ENCODE data around the gene TSPYL1. TPM values are rescaled to one million over a fixed set of nuclear protein-coding genes. Genes with fewer than 3 reads are reported as not detected.

TSPYL1 gene
- total and polyA plus RNA-seq, 5 donors: 34.9 to 98.2 (median 95.5) TPM

- peak; percentile 86 to 92 for ATAC-seq
- no peaks in the 10 kb centered on the region for H3K27me3 ChIP-seq (ENCODE audit: control insufficient read depth, insufficient read depth)
- no peak overlapping the region for H3K4me3 ChIP-seq (ENCODE audit: low read length)
- intact Hi-C loops (cut with DNase I): no loop called here
- H3K4me1 ChIP-seq (ENCODE audit: control insufficient read depth, insufficient read depth, low read length): peaks cover 5% of the 10 kb centered on the region
- no peak overlapping the region for H3K27ac ChIP-seq (ENCODE audit: low read length)
- WGBS: 63% methylated on average over 2 of the region's 2 CpGs
- H3K9me3 ChIP-seq (ENCODE audit: control insufficient read depth, low read length): no peaks in the 10 kb centered on the region
- peak; percentile 70 to 92 (median 78) for DNase-seq
These were observed 37.2 kb upstream of the TSPYL1 start for GRCh38 chr6:116316772-116317467.

DNA sequence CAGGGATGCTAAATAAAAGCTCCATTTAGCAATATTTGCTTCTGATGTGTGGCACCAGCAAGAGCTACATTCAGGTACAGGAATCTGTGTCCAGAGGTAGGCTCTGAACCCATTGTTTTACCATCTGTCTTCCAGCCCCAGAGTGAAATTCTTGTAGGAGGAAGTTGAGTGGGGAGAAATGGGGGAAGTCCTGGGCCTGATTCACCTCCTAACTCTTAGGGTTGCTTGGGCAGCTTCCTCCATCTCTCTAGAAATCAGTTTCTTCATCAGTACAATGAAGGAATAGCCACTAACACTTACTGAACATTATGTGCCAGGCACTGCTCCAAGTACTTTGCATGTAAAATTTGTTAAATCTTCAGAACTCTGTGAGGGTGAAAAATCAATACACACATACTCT is 35.1 kb upstream of the TSPYL1 start:
- no peaks in the 10 kb centered on the region for H3K9me3 ChIP-seq (ENCODE audit: control insufficient read depth, low read length)
- no peak overlapping the region for H3K27ac ChIP-seq (ENCODE audit: low read length)
- H3K4me3 ChIP-seq (ENCODE audit: low read length): no peak overlapping the region
- intact Hi-C loops (cut with DNase I): no loop called here
- peak; percentile 64 to 74 for ATAC-seq
- H3K4me1 ChIP-seq (ENCODE audit: control insufficient read depth, insufficient read depth, low read length): peaks cover 7% of the 10 kb centered on the region
- no peak for DNase-seq
- no peaks in the 10 kb centered on the region for H3K27me3 ChIP-seq (ENCODE audit: control insufficient read depth, insufficient read depth)

DNA sequence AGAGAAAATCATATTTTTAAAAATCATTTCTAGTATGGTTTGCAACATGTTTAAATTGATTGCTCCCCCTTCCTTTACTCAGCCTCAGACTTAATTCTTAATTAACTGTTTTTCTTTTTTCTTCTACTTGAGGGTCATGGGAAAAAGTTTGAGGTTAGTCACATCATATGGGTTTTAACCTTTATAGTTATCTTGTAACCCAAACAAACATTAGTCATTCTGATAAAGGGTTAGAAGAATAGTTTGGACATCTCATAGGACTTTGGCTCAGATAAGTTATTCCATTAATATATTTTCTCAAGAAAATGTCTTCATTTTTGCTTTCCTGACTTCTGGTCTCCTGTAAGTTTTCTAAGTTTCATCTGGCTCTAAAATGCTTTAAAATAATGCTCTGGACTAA is 34.5 kb upstream of the TSPYL1 start:
- H3K9me3 ChIP-seq (ENCODE audit: control insufficient read depth, low read length): no peaks in the 10 kb centered on the region
- peaks cover 7% of the 10 kb centered on the region for H3K4me1 ChIP-seq (ENCODE audit: control insufficient read depth, insufficient read depth, low read length)
- no peaks in the 10 kb centered on the region for H3K27me3 ChIP-seq (ENCODE audit: control insufficient read depth, insufficient read depth)
- no peak overlapping the region for H3K4me3 ChIP-seq (ENCODE audit: low read length)
- no peak for DNase-seq
- intact Hi-C loops (cut with DNase I): no loop called here
- ATAC-seq: peak in 1 of 2 donors; percentile 77
- no peak overlapping the region for H3K27ac ChIP-seq (ENCODE audit: low read length)

GRCh38 chr6:116313101-116313776 is 33.5 kb upstream of the TSPYL1 start:
- intact Hi-C loops (cut with DNase I): no loop called here
- no peaks in the 10 kb centered on the region for H3K9me3 ChIP-seq (ENCODE audit: control insufficient read depth, low read length)
- WGBS: 75% methylated on average over 2 of the region's 2 CpGs
- H3K4me3 ChIP-seq (ENCODE audit: low read length): no peak overlapping the region
- no peaks in the 10 kb centered on the region for H3K27me3 ChIP-seq (ENCODE audit: control insufficient read depth, insufficient read depth)
- no peak overlapping the region for H3K27ac ChIP-seq (ENCODE audit: low read length)
- ATAC-seq (no peak), DNase-seq (no peak)
- peaks cover 7% of the 10 kb centered on the region for H3K4me1 ChIP-seq (ENCODE audit: control insufficient read depth, insufficient read depth, low read length)

DNA sequence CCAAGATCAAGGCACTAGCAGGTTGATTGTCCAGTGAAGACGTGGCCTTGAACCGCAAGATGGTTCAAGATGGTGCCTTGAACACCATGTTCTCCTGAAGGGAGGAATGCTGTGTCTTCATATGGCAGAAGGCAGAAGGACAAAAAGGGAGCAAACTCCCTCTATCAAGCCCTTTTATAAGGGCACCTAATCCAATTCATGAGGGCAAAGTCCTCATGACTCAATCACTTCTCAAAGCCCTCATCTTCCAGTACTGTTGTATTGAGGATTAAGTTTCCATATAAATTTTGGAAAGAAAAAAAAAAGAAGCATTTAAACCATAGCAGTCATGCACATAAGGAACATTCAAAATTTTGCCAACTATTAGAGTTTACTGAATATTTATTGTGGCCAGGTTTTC is 29.9 kb upstream of the TSPYL1 start:
- Histone ChIP-seq H3K9me3 (ENCODE audit: control insufficient read depth, low read length) (no peaks in the 10 kb centered on the region), H3K27ac (ENCODE audit: low read length) (no peak overlapping the region), H3K27me3 (ENCODE audit: control insufficient read depth, insufficient read depth) (no peaks in the 10 kb centered on the region), H3K4me3 (ENCODE audit: low read length) (no peak overlapping the region), H3K4me1 (ENCODE audit: control insufficient read depth, insufficient read depth, low read length) (peaks cover 2% of the 10 kb centered on the region)
- WGBS: 49% methylated on average over 2 of the region's 2 CpGs
- DNase-seq (no peak), ATAC-seq (no peak)
- intact Hi-C loops (cut with DNase I): no loop called here

DNA sequence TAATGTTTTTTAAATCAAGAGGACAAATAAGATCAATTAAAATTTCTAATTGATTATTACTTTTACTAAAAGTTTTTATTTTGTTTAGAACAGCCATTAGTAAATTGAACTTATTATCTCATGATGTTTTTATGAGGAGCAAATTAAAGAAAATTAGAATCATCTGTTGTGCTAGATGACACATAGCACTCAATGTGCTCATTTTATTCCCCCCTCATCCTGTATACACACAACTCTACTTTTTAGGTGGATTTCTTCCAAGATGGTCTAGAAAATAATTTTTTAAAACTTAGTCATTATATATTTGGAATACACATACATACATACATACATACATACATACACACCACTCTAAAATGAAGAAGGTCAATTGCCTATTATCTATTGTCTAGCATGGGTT is 29.3 kb upstream of the TSPYL1 start:
- no peak for ATAC-seq
- Histone ChIP-seq H3K27me3 (ENCODE audit: control insufficient read depth, insufficient read depth) (no peaks in the 10 kb centered on the region), H3K4me3 (ENCODE audit: low read length) (no peak overlapping the region), H3K9me3 (ENCODE audit: control insufficient read depth, low read length) (no peaks in the 10 kb centered on the region), H3K4me1 (ENCODE audit: control insufficient read depth, insufficient read depth, low read length) (peaks cover 2% of the 10 kb centered on the region), H3K27ac (ENCODE audit: low read length) (no peak overlapping the region)
- no peak for DNase-seq
- intact Hi-C loops (cut with DNase I): no loop called here

DNA sequence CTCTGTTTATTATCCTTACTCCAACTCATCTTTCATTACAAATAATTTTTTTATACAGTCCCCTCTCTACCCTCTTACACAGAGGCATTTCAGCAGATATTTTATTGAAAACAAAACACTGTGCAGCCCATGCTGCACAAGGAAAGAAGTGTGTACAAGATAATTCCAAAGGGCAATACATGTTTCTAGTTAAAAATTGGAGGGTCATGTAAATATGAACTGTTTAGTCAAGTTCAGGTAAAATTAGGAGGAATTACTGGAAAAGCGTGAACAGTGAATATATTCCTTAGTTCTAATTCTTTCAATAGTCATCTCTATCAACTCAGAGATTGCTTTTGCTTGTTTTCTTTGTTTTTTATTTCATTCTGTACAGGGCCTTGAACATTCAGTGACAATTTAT is 27.9 kb upstream of the TSPYL1 start:
- intact Hi-C loops (cut with DNase I): no loop called here
- H3K27ac ChIP-seq (ENCODE audit: low read length): no peak overlapping the region
- DNase-seq: no peak
- no peak overlapping the region for H3K4me3 ChIP-seq (ENCODE audit: low read length)
- H3K9me3 ChIP-seq (ENCODE audit: control insufficient read depth, low read length): no peaks in the 10 kb centered on the region
- 99% methylated on average over 1 of the region's 1 CpG for WGBS
- ATAC-seq: no peak
- H3K4me1 ChIP-seq (ENCODE audit: control insufficient read depth, insufficient read depth, low read length): peaks cover 2% of the 10 kb centered on the region
- H3K27me3 ChIP-seq (ENCODE audit: control insufficient read depth, insufficient read depth): no peaks in the 10 kb centered on the region

DNA sequence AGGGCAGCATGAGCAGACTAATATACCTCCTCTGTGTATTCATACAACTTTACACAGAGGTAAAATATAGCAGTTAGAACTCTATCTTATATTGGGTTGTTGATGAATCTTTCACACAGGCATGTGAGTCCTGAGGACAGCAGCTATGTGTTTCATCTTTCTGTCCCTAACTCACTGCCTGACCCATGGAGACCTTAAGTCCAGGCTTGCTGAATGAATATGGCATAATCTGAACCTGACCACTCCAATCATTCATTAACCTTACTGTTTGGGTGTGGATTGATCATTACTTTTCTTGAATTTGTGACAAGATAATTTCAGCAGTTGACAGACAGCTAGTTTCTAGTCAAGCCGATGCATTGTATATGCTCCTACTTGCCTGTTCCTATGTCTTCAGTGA is 27.3 kb upstream of the TSPYL1 start:
- Histone ChIP-seq H3K27me3 (ENCODE audit: control insufficient read depth, insufficient read depth) (no peaks in the 10 kb centered on the region), H3K4me3 (ENCODE audit: low read length) (no peak overlapping the region), H3K9me3 (ENCODE audit: control insufficient read depth, low read length) (no peaks in the 10 kb centered on the region), H3K27ac (ENCODE audit: low read length) (no peak overlapping the region), H3K4me1 (ENCODE audit: control insufficient read depth, insufficient read depth, low read length) (peaks cover 2% of the 10 kb centered on the region)
- DNase-seq (no peak), ATAC-seq (no peak)
- intact Hi-C loops (cut with DNase I): no loop called here
- WGBS: 95% methylated on average over 1 of the region's 1 CpG

DNA sequence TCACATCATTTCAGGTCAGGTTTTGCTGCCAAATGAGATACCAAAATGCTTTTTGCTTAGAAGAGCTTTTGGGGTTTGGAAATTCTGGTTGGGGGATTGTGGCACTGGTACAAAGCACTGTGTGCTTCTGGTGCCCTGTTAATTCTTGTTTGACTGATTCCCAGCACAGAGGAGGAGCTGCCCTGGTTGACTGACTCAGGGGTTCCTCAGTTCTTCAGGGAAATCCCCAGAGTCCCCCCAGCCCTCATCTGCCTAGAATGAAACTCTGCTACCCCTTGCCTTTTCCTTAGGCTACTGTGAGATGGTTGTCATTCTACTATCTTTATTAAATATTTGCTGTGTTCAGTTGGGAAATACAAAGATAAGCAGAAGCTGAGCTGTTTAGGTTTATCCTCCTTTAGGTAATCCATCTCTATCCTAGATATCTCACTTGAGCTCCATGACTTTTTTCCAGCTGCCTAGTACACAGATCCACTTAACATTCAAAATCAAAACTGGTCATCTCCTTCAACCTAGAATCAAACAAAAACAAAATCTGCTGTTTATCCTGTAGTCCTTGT is 24.9 kb upstream of the TSPYL1 start:
- no peak overlapping the region for H3K4me3 ChIP-seq (ENCODE audit: low read length)
- no peaks in the 10 kb centered on the region for H3K9me3 ChIP-seq (ENCODE audit: control insufficient read depth, low read length)
- H3K27ac ChIP-seq (ENCODE audit: low read length): no peak overlapping the region
- DNase-seq (no peak), ATAC-seq (no peak)
- intact Hi-C loops (cut with DNase I): no loop called here
- peaks cover 1% of the 10 kb centered on the region for H3K4me1 ChIP-seq (ENCODE audit: control insufficient read depth, insufficient read depth, low read length)
- H3K27me3 ChIP-seq (ENCODE audit: control insufficient read depth, insufficient read depth): no peaks in the 10 kb centered on the region

- no peak overlapping the region for H3K27ac ChIP-seq (ENCODE audit: low read length)
- peaks cover 1% of the 10 kb centered on the region for H3K4me1 ChIP-seq (ENCODE audit: control insufficient read depth, insufficient read depth, low read length)
- H3K9me3 ChIP-seq (ENCODE audit: control insufficient read depth, low read length): no peaks in the 10 kb centered on the region
- DNase-seq: no peak
- no peak for ATAC-seq
- intact Hi-C loops (cut with DNase I): no loop called here
- H3K27me3 ChIP-seq (ENCODE audit: control insufficient read depth, insufficient read depth): no peaks in the 10 kb centered on the region
- 77% methylated on average over 3 of the region's 3 CpGs for WGBS
- no peak overlapping the region for H3K4me3 ChIP-seq (ENCODE audit: low read length)
These were observed 21.4 kb upstream of the TSPYL1 start for GRCh38 chr6:116301104-116301503.

- no peak for DNase-seq
- no peak for ATAC-seq
- Histone ChIP-seq H3K27ac (ENCODE audit: low read length) (no peak overlapping the region), H3K9me3 (ENCODE audit: control insufficient read depth, low read length) (no peaks in the 10 kb centered on the region), H3K27me3 (ENCODE audit: control insufficient read depth, insufficient read depth) (no peaks in the 10 kb centered on the region), H3K4me3 (ENCODE audit: low read length) (no peak overlapping the region), H3K4me1 (ENCODE audit: control insufficient read depth, insufficient read depth, low read length) (peaks cover 1% of the 10 kb centered on the region)
- intact Hi-C loops (cut with DNase I): no loop called here
- WGBS: 57% methylated on average over 1 of the region's 1 CpG
These were observed 20.8 kb upstream of the TSPYL1 start for GRCh38 chr6:116300566-116300965.

Measured in right cardiac atrium (tissue), 5 donors.